ENCODE measurements around the gene SPRYD3.
"Not testable (repeated sequence)": the region's sequence is repeated elsewhere in the genome, so short reads cannot be mapped to it uniquely, and the experiment has no call there.

SPRYD3 gene

GRCh38 chr12:53101931-53102781 is 23.0 kb upstream of the SPRYD3 start:
- DNase-seq (ENCODE audit: low read depth): no peak

GRCh38 chr12:53101266-53101665 is 22.1 kb upstream of the SPRYD3 start:
- no peak for DNase-seq (ENCODE audit: low read depth)

GRCh38 chr12:53100466-53101151 is 21.4 kb upstream of the SPRYD3 start:
- DNase-seq (ENCODE audit: low read depth): no peak

GRCh38 chr12:53099071-53099882 is 20.1 kb upstream of the SPRYD3 start:
- peak; percentile 89 for DNase-seq (ENCODE audit: low read depth)

- peak; percentile 55 for DNase-seq (ENCODE audit: low read depth)
Observed at GRCh38 chr12:53098354-53098981, 19.3 kb upstream of the SPRYD3 start.

GRCh38 chr12:53097564-53098353 is 18.6 kb upstream of the SPRYD3 start, which contains the start of gene IGFBP6:
Gene IGFBP6, plus strand, starts transcription at chr12:53097667. Its CDS starts 51 bp downstream, at chr12:53097718.
- DNase-seq (ENCODE audit: low read depth): no peak

GRCh38 chr12:53097207-53097563 is 18.0 kb upstream of the SPRYD3 start:
- no peak for DNase-seq (ENCODE audit: low read depth)

GRCh38 chr12:53096759-53097158 is 17.6 kb upstream of the SPRYD3 start:
- DNase-seq (ENCODE audit: low read depth): no peak

GRCh38 chr12:53096089-53096741 is 17.0 kb upstream of the SPRYD3 start:
- peak; percentile 90 for DNase-seq (ENCODE audit: low read depth)

- not testable (repeated sequence) for DNase-seq (ENCODE audit: low read depth)
Observed at GRCh38 chr12:53095596-53095895, 16.4 kb upstream of the SPRYD3 start.

GRCh38 chr12:53094796-53095595 is 15.8 kb upstream of the SPRYD3 start:
- not testable (repeated sequence) for DNase-seq (ENCODE audit: low read depth)

GRCh38 chr12:53094394-53094787 is 15.2 kb upstream of the SPRYD3 start:
- no peak for DNase-seq (ENCODE audit: low read depth)

- no peak for DNase-seq (ENCODE audit: low read depth)
Observed at GRCh38 chr12:53093777-53094393, 14.7 kb upstream of the SPRYD3 start.

- no peak for DNase-seq (ENCODE audit: low read depth)
Observed at GRCh38 chr12:53091756-53092155, 12.6 kb upstream of the SPRYD3 start.

- DNase-seq (ENCODE audit: low read depth): no peak
Observed at GRCh38 chr12:53090554-53090953, 11.4 kb upstream of the SPRYD3 start.

GRCh38 chr12:53090105-53090504 is 10.9 kb upstream of the SPRYD3 start:
- DNase-seq (ENCODE audit: low read depth): no peak

- no peak for DNase-seq (ENCODE audit: low read depth)
Observed at GRCh38 chr12:53086361-53086760, 7.2 kb upstream of the SPRYD3 start.

GRCh38 chr12:53082637-53083175 is 3.5 kb upstream of the SPRYD3 start:
- DNase-seq (ENCODE audit: low read depth): no peak

All from GM04503 (cell line).